Measurements from ENCODE around the gene PKP3. TPM values are rescaled to one million over a fixed set of nuclear protein-coding genes. Genes with fewer than 3 reads are reported as not detected.
A peak's percentile ranks its signal among the peaks of the same experiment; 100 is the strongest.

The PKP3 gene
- polyA plus RNA-seq, 2 of the 4 experiments (the other 2 are of a cell fraction), result 12.1 to 25.9 TPM

GRCh38 chr11:393219-394033, 583 bp upstream of the PKP3 start:
- ChIA-PET POLR2A (interaction anchor here (0.9 to 3.1 kb wide), 2 partner anchors 14 to 54 kb away, joined by 4 to 18 read pairs; no protein-coding TSS in a partner anchor), CTCF (interaction anchor here (0.9 to 1.9 kb wide), 7 partner anchors 13 to 126 kb away, joined by 3 to 10 read pairs (median 4); no protein-coding TSS in a partner anchor)
- DNase-seq (ENCODE audit: low read depth in 1 of 2, low spot score in 1 of 2), result peak; percentile 77 to 97
- Histone ChIP-seq H3K4me3 (peak overlapping the region; percentile 64), H3K27ac (peak overlapping the region; percentile 98 to 99), H3K4me1 (peaks cover 37% of the 10 kb centered on the region), H3K9me3 (no peaks in the 10 kb centered on the region), H3K4me2 (peak overlapping the region; percentile 95)
- ATAC-seq, result peak; percentile 59 to 77
- FAIRE-seq, result no peak
- TF ChIP-seq MAX (IDR thresholded peaks at IDR 0.05), result peak; percentile 47
- no peak for TF ChIP-seq EHMT2 (IDR thresholded peaks at IDR 0.05; ENCODE audit: low read depth)
- 0 out of 2 replicates have a peak, but pooled peaks have one; percentile 3 for TF ChIP-seq E2F6 (IDR thresholded peaks at IDR 0.05; ENCODE audit: borderline replicate concordance, low read depth)
- no peak for TF ChIP-seq RFX5 (IDR thresholded peaks at IDR 0.05)
- TF ChIP-seq GATA3 (IDR thresholded peaks at IDR 0.05; ENCODE audit: borderline replicate concordance), result 0 out of 2 replicates have a peak, but pooled peaks have one; percentile 35
- TF ChIP-seq POLR2A (IDR thresholded peaks at IDR 0.05; ENCODE audit: low read length), result peak; percentile 38
- peak; percentile 60 for TF ChIP-seq FOSL2 (IDR thresholded peaks at IDR 0.05)
- TF ChIP-seq FOSL2 (CRISPR knock-in tag; IDR thresholded peaks at IDR 0.05), result peak; percentile 92
- 21% methylated on average over 5 of the region's 17 CpGs for WGBS (ENCODE audit: missing lambda C conversion rate)

GRCh38 chr11:394858-395655, 1.0 kb downstream of the PKP3 start:
- Histone ChIP-seq H3K4me3 (peak overlapping the region; percentile 64), H3K9me3 (no peaks in the 10 kb centered on the region), H3K4me1 (peaks cover 37% of the 10 kb centered on the region), H3K4me2 (peak overlapping the region; percentile 95), H3K27ac (peak overlapping the region; percentile 98 to 99)
- CTCF ChIA-PET, result interaction anchor here (1.2 to 3.0 kb wide), 4 partner anchors 9 to 54 kb away, joined by 3 to 19 read pairs (median 12); no protein-coding TSS in a partner anchor
- WGBS (ENCODE audit: missing lambda C conversion rate), result 37% methylated on average over 18 of the region's 25 CpGs
- POLR2A ChIA-PET, result interaction anchor here (3.1 kb wide), 1 partner anchor 12 kb away, joined by 18 read pairs; no protein-coding TSS in a partner anchor
- FAIRE-seq (no peak), ATAC-seq (no peak; a peak in 1 of 6 replicates), DNase-seq (ENCODE audit: low read depth in 1 of 2, low spot score in 1 of 2) (no peak)
- TF ChIP-seq HES2 (IDR thresholded peaks at IDR 0.05), result no peak
- no peak for TF ChIP-seq NR3C1 (IDR thresholded peaks at IDR 0.05)
- TF ChIP-seq CBX2 (IDR thresholded peaks at IDR 0.05; ENCODE audit: borderline replicate concordance, low read depth), result no peak
- no peak for TF ChIP-seq RNF2 (IDR thresholded peaks at IDR 0.05; ENCODE audit: borderline replicate concordance, low read depth)
- TF ChIP-seq MAZ (IDR thresholded peaks at IDR 0.05; ENCODE audit: borderline replicate concordance, low read depth, low read length), result no peak
- no peak for TF ChIP-seq POLR2AphosphoS2 (conservative IDR thresholded peaks at IDR 0.05; ENCODE audit: low read length)
- TF ChIP-seq ELK1 (IDR thresholded peaks at IDR 0.05; ENCODE audit: low read depth, low read length), result no peak
- no peak for TF ChIP-seq NPAS2 (CRISPR knock-in tag; IDR thresholded peaks at IDR 0.05; ENCODE audit: borderline replicate concordance)
- TF ChIP-seq ZSCAN20 (CRISPR knock-in tag; IDR thresholded peaks at IDR 0.05), result no peak
- no peak for TF ChIP-seq HOXB13 (CRISPR knock-in tag; IDR thresholded peaks at IDR 0.05; ENCODE audit: low read depth)
- no peak for TF ChIP-seq BCL3 (IDR thresholded peaks at IDR 0.05)
- no peak for TF ChIP-seq CEBPB (IDR thresholded peaks at IDR 0.05)
- no peak for TF ChIP-seq CHD2 (IDR thresholded peaks at IDR 0.05; ENCODE audit: low read length, partially characterized antibody)
- no peak for TF ChIP-seq RFX5 (IDR thresholded peaks at IDR 0.05)
- no peak for TF ChIP-seq HDAC2 (IDR thresholded peaks at IDR 0.05)
- TF ChIP-seq SMC3 (IDR thresholded peaks at IDR 0.05), result no peak
- no peak for TF ChIP-seq ESRRA (IDR thresholded peaks at IDR 0.05; ENCODE audit: borderline replicate concordance, low read length)
- no peak for TF ChIP-seq HOXB5 (CRISPR knock-in tag; IDR thresholded peaks at IDR 0.05)
- no peak for TF ChIP-seq HMGXB4 (CRISPR knock-in tag; IDR thresholded peaks at IDR 0.05; ENCODE audit: borderline replicate concordance)
- no peak for TF ChIP-seq FOSL2 (IDR thresholded peaks at IDR 0.05)
- no peak for TF ChIP-seq FOSL2 (CRISPR knock-in tag; IDR thresholded peaks at IDR 0.05)
